ENCODE measurements around the gene TM9SF1. TPM values are rescaled to one million over a fixed set of nuclear protein-coding genes. Genes with fewer than 3 reads are reported as not detected.

TM9SF1 gene, protein sequence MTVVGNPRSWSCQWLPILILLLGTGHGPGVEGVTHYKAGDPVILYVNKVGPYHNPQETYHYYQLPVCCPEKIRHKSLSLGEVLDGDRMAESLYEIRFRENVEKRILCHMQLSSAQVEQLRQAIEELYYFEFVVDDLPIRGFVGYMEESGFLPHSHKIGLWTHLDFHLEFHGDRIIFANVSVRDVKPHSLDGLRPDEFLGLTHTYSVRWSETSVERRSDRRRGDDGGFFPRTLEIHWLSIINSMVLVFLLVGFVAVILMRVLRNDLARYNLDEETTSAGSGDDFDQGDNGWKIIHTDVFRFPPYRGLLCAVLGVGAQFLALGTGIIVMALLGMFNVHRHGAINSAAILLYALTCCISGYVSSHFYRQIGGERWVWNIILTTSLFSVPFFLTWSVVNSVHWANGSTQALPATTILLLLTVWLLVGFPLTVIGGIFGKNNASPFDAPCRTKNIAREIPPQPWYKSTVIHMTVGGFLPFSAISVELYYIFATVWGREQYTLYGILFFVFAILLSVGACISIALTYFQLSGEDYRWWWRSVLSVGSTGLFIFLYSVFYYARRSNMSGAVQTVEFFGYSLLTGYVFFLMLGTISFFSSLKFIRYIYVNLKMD
- total RNA-seq = 45.6 and 47.4 TPM in 2 replicates
- long read RNA-seq, transcript TM9SF1-201 (6 exons, 2,452 nt) = major isoform, 43 of 106 reads
- long read RNA-seq, partial matches to known transcripts = 39 of 106 reads
- long read RNA-seq, other reads (novel, unspliced or antisense) = 18 of 106 reads

DNA sequence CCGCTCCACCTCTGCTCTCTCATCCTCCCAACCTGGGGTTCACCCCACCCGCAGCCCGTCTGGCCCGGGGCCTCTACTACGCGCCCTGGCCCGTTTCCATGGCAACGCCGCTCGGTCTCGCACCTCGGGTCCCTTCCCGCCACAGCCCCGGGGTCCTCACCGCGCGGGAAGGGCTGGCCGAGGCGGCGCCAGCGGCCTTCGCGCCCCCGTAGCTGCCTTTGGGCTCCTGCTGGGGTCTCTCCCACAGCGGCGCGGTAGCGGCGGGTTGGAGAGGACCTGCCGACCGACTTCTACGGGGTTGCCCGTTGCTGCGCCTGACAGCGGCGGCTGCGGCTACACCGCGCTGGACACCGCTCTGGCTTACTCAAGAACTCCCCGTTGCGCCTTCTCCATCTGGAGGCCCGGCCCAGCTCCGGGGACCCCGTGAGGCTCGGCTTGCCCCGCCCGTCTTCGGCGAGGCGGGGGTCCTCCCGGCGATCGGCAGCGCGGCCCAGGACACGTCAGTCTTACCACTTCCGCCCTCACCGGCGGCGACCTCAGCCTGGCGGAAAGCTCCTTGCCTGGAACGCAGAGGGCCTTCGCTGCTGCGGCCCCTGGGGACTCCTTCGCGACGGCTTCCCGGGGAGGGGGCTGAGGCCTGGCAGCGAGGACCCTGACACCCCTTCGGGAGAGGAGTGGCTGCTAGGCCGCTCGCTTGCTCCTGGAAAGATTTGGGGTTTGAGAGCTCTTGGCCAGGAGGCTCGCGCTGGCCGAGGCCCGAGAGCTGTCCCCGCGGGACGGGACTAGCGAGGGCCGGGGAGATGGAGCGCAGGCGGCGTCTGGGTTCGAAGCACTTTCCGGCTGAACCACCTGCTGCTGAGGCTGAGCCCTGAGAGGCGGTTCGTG, at the start of gene TM9SF1:
Gene TM9SF1 (minus strand): TSS at position 256 of the 885 bp plus-strand sequence. CDS start 422 bp downstream, outside the sequence.
- Mint-ChIP-seq H3K36me3 (ENCODE audit: low read depth) (peaks cover 26% of the 10 kb centered on the region), H3K4me1 (peaks cover 40% of the 10 kb centered on the region), H3K4me3 (peak within 1 kb of the TSS; percentile 96), H3K9me3 (no peaks in the 10 kb centered on the region), H3K27me3 (ENCODE audit: low read depth) (no peaks in the 10 kb centered on the region), H3K27ac (ENCODE audit: unreplicated experiment) (peak within 1 kb of the TSS; percentile 98)
- TF ChIP-seq, protein P1, sequence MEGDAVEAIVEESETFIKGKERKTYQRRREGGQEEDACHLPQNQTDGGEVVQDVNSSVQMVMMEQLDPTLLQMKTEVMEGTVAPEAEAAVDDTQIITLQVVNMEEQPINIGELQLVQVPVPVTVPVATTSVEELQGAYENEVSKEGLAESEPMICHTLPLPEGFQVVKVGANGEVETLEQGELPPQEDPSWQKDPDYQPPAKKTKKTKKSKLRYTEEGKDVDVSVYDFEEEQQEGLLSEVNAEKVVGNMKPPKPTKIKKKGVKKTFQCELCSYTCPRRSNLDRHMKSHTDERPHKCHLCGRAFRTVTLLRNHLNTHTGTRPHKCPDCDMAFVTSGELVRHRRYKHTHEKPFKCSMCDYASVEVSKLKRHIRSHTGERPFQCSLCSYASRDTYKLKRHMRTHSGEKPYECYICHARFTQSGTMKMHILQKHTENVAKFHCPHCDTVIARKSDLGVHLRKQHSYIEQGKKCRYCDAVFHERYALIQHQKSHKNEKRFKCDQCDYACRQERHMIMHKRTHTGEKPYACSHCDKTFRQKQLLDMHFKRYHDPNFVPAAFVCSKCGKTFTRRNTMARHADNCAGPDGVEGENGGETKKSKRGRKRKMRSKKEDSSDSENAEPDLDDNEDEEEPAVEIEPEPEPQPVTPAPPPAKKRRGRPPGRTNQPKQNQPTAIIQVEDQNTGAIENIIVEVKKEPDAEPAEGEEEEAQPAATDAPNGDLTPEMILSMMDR (conservative IDR thresholded peaks at IDR 0.05) = no peak
- DNase-seq (ENCODE audit: low read depth, low spot score) = peak; percentile 75

DNA sequence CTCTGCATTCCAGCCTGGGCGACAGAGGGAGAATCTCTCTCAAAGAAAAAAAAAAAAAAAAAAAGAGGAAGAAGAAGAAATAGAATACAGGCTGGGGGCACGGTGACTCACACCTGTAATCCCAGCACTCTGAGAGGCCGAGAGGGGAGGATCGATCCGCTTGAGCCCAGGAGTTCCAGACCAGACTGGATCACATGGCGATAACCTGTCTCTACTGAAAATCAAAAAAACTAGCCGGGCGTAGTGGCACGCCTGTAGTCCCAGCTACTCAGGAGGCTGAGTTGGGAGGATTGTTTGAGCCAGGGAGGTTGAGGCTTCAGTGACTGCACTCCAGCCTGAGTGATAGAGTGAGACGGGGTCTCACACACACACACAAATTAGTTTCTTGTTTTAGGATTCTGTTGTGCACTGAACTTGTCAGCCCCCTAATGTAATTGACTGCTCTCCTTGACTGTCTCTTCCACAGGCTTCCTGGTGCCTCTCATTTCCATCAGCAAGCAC, 48.1 kb upstream of the TM9SF1 start:
- Mint-ChIP-seq H3K27ac (ENCODE audit: unreplicated experiment) (peak overlapping the region; percentile 99), H3K4me1 (peaks cover 31% of the 10 kb centered on the region), H3K4me3 (peak overlapping the region; percentile 94), H3K36me3 (ENCODE audit: low read depth) (no peaks in the 10 kb centered on the region), H3K9me3 (no peaks in the 10 kb centered on the region), H3K27me3 (ENCODE audit: low read depth) (peaks cover 2% of the 10 kb centered on the region)
- DNase-seq (ENCODE audit: low read depth, low spot score) = no peak
- TF ChIP-seq, protein P1 (conservative IDR thresholded peaks at IDR 0.05) = no peak

DNA sequence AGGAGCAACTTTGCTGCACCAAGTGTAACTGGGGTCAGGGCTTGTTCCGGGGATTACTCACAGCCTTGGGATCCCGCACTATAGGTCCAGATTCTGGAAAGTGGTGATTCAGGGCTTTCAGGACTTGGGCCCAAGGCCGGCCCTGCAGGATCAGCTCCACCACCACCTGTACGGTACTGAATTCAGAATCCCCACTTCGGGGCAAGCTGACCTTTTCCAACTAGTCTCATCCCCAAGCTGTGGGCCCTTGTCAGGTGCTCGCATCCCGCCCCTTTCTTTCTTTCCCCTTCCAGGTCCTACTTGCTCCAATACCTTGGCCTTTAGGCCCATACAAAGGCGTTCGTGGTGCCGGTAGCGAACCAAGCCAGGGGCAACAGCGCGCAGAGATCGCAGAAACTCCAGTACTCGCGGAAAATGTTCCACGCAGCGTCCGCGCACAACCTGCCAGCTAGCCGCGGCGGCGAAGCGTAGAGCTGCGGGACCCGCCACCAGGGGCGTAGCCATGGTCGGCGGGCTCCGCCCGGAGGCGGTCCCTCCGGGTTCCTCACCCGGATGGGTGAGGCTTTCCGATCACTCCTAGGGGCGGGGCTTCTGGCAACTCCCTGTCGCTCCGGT, 46.7 kb upstream of the TM9SF1 start:
- peaks cover 31% of the 10 kb centered on the region for H3K4me1 Mint-ChIP-seq
- peaks cover 9% of the 10 kb centered on the region for H3K36me3 Mint-ChIP-seq (ENCODE audit: low read depth)
- peaks cover 2% of the 10 kb centered on the region for H3K27me3 Mint-ChIP-seq (ENCODE audit: low read depth)
- peak; percentile 88 for DNase-seq (ENCODE audit: low read depth, low spot score)
- TF ChIP-seq, protein P1 (conservative IDR thresholded peaks at IDR 0.05) = peak; percentile 63
- H3K9me3 Mint-ChIP-seq = no peaks in the 10 kb centered on the region
- peak overlapping the region; percentile 94 for H3K4me3 Mint-ChIP-seq
- H3K27ac Mint-ChIP-seq (ENCODE audit: unreplicated experiment) = peak overlapping the region; percentile 99

DNA sequence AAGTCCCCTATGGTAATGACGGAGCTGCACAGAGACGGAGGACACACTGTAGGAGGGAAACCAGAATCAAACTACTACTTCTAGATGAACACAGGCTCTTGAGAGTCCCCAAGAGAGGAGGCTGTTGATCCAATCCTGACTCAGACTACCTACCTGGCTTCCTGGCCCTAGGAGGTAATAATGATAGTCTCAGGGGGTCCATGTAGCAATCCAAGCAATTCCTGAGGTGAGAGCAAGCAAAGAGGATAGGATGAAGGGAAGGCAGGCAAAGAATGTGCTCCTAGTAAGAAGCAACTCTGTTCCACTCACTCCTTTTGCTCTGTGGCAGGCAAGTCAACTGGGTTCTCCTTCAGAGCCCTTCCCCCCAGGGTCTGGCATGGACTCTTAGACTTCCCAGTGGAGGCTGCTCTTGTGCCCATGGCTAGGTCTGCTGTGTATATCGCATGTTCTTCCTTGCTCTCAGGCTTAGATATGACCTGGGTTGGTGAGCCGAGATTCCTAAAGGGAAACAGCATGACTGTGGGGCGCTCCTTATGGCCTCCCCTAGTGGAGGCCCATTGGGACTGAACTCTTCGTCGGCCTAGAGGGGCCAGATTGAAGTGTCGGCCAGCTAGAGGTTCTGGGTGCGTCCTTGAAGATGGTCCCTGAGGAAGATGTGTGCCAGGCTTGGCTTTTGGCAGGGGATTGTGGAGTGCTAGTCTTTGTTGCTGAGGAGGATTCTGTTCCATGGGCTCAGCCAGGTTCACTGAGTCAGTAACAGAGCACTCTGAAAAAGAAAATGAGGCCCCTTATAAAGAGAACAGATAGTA, 45.1 kb upstream of the TM9SF1 start:
- H3K36me3 Mint-ChIP-seq (ENCODE audit: low read depth) = peaks cover 9% of the 10 kb centered on the region
- DNase-seq (ENCODE audit: low read depth, low spot score) = no peak
- H3K9me3 Mint-ChIP-seq = no peaks in the 10 kb centered on the region
- peaks cover 2% of the 10 kb centered on the region for H3K27me3 Mint-ChIP-seq (ENCODE audit: low read depth)
- TF ChIP-seq, protein P1 (conservative IDR thresholded peaks at IDR 0.05) = no peak
- peak overlapping the region; percentile 84 for H3K4me3 Mint-ChIP-seq
- no peak overlapping the region for H3K27ac Mint-ChIP-seq (ENCODE audit: unreplicated experiment)
- peaks cover 31% of the 10 kb centered on the region for H3K4me1 Mint-ChIP-seq
